ENCODE measurements around the gene PPP2R1A. TPM values are rescaled to one million over a fixed set of nuclear protein-coding genes. Genes with fewer than 3 reads are reported as not detected.

The PPP2R1A gene
- total RNA-seq, 1 experiment from 2014 or later, result 316 TPM

- intact Hi-C loops (cut with micrococcal nuclease; ENCODE audit: unreplicated experiment), result no loop called here
- Histone ChIP-seq H3K9me3 (ENCODE audit: insufficient read depth, low read depth) (peaks cover 6% of the 10 kb centered on the region; the same call in 1 of the 2 replicates), H3K4me2 (no peak overlapping the region), H3K9me2 (ENCODE audit: insufficient read depth) (no peaks in the 10 kb centered on the region), H3K27me3 (ENCODE audit: insufficient read depth, low read depth) (no peaks in the 10 kb centered on the region), H2AFZ (no peak overlapping the region), H3F3A (ENCODE audit: insufficient read depth, low read depth) (no peaks in the 10 kb centered on the region), H3K36me3 (ENCODE audit: low read depth) (peaks cover 26% of the 10 kb centered on the region), H3K27ac (no peak overlapping the region), H3K4me3 (no peak overlapping the region), H3K79me2 (ENCODE audit: low read depth) (no peaks in the 10 kb centered on the region), H4K20me1 (ENCODE audit: insufficient read depth) (no peaks in the 10 kb centered on the region), H3K4me1 (replicated peaks; ENCODE audit: insufficient read depth) (no peaks in the 10 kb centered on the region)
- BruUV-seq (replicated peaks), result no TSS peak
- CTCF ChIA-PET, result no interaction called here
- POLR2A ChIA-PET (ENCODE audit: unreplicated experiment), result no interaction called here
- no peak for DNase-seq
- TF ChIP-seq EZH2 (IDR thresholded peaks at IDR 0.05; ENCODE audit: low read depth), result no peak
- TF ChIP-seq CTCF (conservative IDR thresholded peaks at IDR 0.05), result no peak
Measured at GRCh38 chr19:52229524-52229923, 39.7 kb downstream of the PPP2R1A start.

GRCh38 chr19:52230685-52231084 lies 40.8 kb downstream of the PPP2R1A start:
- Histone ChIP-seq H3K79me2 (ENCODE audit: low read depth) (no peaks in the 10 kb centered on the region), H3K27me3 (ENCODE audit: insufficient read depth, low read depth) (no peaks in the 10 kb centered on the region), H3K27ac (no peak overlapping the region), H3K4me1 (replicated peaks; ENCODE audit: insufficient read depth) (no peaks in the 10 kb centered on the region), H2AFZ (no peak overlapping the region), H4K20me1 (ENCODE audit: insufficient read depth) (no peaks in the 10 kb centered on the region), H3K9me3 (ENCODE audit: insufficient read depth, low read depth) (peaks cover 6% of the 10 kb centered on the region; the same call in 1 of the 2 replicates), H3K9me2 (ENCODE audit: insufficient read depth) (no peaks in the 10 kb centered on the region), H3K36me3 (ENCODE audit: low read depth) (peaks cover 18% of the 10 kb centered on the region), H3K4me3 (no peak overlapping the region), H3K4me2 (no peak overlapping the region), H3F3A (ENCODE audit: insufficient read depth, low read depth) (no peaks in the 10 kb centered on the region)
- no peak for TF ChIP-seq CTCF (conservative IDR thresholded peaks at IDR 0.05)
- no peak for TF ChIP-seq EZH2 (IDR thresholded peaks at IDR 0.05; ENCODE audit: low read depth)
- BruUV-seq (replicated peaks), result no TSS peak
- ChIA-PET POLR2A (ENCODE audit: unreplicated experiment) (interaction anchor here (0.8 kb wide), 1 partner anchor 186 kb away, joined by 3 read pairs; no protein-coding TSS in a partner anchor), CTCF (interaction anchor here (0.5 kb wide), 1 partner anchor 540 kb away, joined by 4 read pairs; no protein-coding TSS in a partner anchor)
- intact Hi-C loops (cut with micrococcal nuclease; ENCODE audit: unreplicated experiment), result no loop called here
- DNase-seq, result no peak

- Histone ChIP-seq H3F3A (ENCODE audit: insufficient read depth, low read depth) (no peaks in the 10 kb centered on the region), H3K79me2 (ENCODE audit: low read depth) (no peaks in the 10 kb centered on the region), H3K9me3 (ENCODE audit: insufficient read depth, low read depth) (peaks cover 6% of the 10 kb centered on the region; the same call in 1 of the 2 replicates), H3K27ac (no peak overlapping the region), H3K4me2 (no peak overlapping the region), H3K4me3 (no peak overlapping the region), H3K36me3 (ENCODE audit: low read depth) (peaks cover 11% of the 10 kb centered on the region), H4K20me1 (ENCODE audit: insufficient read depth) (no peaks in the 10 kb centered on the region), H3K4me1 (replicated peaks; ENCODE audit: insufficient read depth) (no peaks in the 10 kb centered on the region), H2AFZ (no peak overlapping the region), H3K27me3 (ENCODE audit: insufficient read depth, low read depth) (no peaks in the 10 kb centered on the region), H3K9me2 (ENCODE audit: insufficient read depth) (no peaks in the 10 kb centered on the region)
- no peak for DNase-seq
- intact Hi-C loops (cut with micrococcal nuclease; ENCODE audit: unreplicated experiment), result no loop called here
- POLR2A ChIA-PET (ENCODE audit: unreplicated experiment), result interaction anchor here (0.8 kb wide), 1 partner anchor 186 kb away, joined by 3 read pairs; no protein-coding TSS in a partner anchor
- TF ChIP-seq EZH2 (IDR thresholded peaks at IDR 0.05; ENCODE audit: low read depth), result no peak
- no peak for TF ChIP-seq CTCF (conservative IDR thresholded peaks at IDR 0.05)
- BruUV-seq (replicated peaks), result no TSS peak
- CTCF ChIA-PET, result no interaction called here
Measured at GRCh38 chr19:52231154-52231910, 41.5 kb downstream of the PPP2R1A start.
